Measurements from ENCODE around the gene YIF1B.

DNA sequence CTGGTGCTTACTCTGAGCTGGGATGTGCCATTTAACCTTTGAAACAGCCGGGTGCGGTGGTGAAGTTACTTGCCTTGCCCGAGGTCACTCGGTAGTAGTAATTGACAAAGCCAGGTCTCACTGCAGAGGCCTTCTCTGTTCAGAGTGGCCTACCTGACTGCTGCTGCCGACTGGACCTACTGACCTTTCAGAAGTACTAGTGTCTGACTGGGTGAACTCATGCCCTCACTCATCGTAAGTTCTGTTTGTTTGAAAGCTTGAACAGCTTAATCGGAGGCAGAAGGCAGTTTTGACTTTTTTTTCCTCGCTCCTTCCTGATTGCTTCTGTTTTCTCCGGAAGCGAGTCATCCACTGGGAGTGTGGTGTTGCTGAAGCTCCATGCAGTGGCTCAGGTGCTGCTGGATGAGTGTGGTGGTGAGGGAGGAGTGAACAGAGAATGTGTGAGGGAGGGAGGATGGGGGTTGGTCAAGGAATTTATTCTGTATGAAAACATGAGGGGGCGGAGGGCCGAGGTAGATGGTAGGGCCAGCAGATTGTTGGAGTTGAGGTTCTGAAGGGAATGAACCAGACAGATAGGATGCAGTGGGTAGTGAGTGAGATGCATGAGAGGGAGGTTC lies 48.7 kb downstream of the YIF1B start:
- TF ChIP-seq, protein P1, sequence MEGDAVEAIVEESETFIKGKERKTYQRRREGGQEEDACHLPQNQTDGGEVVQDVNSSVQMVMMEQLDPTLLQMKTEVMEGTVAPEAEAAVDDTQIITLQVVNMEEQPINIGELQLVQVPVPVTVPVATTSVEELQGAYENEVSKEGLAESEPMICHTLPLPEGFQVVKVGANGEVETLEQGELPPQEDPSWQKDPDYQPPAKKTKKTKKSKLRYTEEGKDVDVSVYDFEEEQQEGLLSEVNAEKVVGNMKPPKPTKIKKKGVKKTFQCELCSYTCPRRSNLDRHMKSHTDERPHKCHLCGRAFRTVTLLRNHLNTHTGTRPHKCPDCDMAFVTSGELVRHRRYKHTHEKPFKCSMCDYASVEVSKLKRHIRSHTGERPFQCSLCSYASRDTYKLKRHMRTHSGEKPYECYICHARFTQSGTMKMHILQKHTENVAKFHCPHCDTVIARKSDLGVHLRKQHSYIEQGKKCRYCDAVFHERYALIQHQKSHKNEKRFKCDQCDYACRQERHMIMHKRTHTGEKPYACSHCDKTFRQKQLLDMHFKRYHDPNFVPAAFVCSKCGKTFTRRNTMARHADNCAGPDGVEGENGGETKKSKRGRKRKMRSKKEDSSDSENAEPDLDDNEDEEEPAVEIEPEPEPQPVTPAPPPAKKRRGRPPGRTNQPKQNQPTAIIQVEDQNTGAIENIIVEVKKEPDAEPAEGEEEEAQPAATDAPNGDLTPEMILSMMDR (IDR thresholded peaks at IDR 0.05; ENCODE audit: borderline replicate concordance, extremely low read depth, low read length, poor library complexity, severe bottlenecking), result no peak
- no peak for TF ChIP-seq EZH2 (IDR thresholded peaks at IDR 0.05; ENCODE audit: borderline replicate concordance, low read depth, low read length, severe bottlenecking)

Data from DND-41 (cell line).